ENCODE measurements around the gene ATXN3.

The ATXN3 gene

DNA sequence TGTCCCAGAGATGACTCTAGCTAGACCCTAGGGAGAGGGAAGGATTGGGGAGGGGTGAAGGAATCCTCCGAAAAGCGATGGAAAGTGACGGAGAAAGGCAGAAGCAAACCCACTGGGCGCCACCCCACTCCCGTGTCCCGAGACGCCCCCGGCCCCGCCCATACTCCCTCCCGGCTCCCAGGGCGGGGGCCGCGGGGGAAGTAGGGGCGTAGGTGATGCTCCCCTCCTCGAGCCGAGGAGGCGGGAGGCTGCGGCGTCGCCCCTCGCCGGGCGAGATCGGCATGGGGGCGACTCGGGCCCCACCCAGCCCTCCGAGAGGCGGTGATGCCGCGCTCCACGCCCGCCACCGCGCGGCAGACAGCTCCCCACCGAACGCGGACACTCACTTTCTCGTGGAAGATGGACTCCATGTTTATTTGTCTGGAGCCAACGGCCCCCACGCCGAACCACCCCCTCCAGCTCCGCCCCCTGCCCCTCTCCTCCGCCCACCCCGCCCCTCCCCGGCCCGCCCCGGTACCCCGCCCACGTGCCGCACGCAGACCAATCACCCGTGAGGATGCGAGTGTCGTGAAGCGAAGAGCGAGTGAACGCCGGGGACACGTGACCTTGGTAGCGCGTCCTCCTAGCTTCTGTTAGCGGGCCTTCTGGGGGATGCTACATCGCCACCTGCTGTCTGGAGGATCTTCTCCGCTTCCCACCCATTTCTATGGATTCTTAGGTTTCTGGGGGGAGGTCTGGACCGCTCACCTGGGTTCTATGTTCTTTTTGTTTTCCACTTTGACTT lies at the start of gene ATXN3:
Gene ATXN3, minus strand, starts transcription at position 440 of the 784 bp plus-strand sequence. Its CDS starts 30 bp downstream, at position 410.
- DNase-seq (ENCODE audit: low read depth) = peak; percentile 87

DNA sequence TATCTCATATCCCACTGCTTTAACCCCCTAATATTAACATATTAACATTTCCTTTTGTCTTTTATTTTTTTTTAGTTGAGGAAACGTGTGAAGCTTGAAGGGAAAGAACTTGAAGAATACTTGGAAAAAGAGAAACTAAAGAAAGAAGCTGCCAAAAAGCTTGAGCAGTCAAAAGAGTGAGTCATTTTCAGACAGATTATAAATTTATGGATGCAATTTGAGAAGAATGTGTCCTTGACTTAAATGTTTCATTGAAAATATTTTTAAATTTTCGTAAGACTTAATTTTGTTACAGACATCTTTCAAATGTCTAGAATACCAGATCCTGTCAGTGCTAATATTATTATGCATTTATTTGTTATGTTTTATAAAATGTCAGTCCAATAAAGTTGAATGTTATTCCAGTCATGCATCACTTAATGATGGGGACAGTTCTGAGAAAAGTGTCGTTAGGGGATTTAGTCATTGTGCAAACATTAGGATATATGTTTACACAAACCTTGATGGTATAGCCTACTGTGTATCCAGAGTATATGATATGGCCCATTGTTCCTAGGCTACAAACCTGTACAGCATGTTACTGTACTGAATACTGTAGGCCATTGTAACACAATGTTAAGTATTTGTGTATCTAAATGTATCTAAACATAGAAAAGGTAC lies 48.0 kb upstream of the ATXN3 start:
- no peak for DNase-seq (ENCODE audit: low read depth)

DNA sequence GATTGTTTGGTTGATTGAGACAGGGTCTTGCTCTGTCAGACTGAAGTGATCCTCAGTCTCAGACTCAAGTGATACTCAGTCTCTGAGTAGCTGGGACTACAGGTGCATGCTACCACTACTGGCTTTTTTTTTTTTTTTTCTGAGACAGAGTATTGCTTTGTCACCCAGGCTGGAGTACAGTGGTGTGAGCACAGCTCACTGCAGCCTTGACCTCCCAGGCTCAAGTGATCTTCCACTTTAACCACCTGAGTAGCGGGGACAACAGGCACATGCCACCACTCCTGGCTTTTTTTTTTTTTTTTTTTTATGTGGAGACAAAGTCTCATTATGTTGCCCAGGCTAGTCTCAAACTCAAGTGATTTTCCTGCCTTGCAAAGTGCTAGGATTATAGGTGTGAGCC lies 47.2 kb upstream of the ATXN3 start:
- DNase-seq (ENCODE audit: low read depth) = no peak

DNA sequence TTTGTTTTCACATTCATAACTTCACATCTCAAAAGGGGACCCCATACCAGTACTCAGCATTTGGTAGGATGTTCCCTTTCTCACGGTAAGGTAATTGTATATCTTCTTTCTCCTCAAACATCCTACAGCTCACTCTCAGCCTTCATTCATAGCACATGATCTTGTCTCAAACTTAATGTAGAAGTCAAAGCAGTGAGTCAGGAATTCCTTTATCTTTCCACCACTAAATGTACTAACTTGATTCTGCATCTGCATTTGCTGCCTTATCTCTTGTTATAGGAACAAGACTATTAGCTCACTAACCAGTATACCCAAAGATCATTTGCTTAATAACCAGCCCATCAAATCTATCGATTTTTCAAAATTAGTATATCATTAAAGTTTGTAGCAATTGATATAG lies 38.3 kb upstream of the ATXN3 start:
- DNase-seq (ENCODE audit: low read depth) = no peak

DNA sequence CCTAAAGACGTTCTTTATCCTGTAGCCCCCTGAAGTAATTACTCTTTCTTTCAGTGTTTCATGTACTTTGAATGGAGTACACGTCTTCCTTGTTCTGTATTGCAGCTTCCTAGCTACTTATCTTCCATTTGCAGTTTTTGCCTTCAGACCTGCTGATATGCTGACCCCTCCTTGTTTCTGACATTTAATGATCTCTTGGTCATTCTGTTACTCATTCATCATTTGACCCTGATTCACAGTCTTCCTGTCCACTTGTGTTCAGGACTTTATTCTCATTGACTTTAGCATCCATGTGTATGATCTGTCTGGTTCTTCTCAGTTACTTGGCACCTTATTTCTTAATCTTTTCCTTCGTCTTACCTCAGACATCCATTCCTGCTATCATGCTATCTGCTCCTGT lies 37.6 kb upstream of the ATXN3 start:
- DNase-seq (ENCODE audit: low read depth) = no peak

DNA sequence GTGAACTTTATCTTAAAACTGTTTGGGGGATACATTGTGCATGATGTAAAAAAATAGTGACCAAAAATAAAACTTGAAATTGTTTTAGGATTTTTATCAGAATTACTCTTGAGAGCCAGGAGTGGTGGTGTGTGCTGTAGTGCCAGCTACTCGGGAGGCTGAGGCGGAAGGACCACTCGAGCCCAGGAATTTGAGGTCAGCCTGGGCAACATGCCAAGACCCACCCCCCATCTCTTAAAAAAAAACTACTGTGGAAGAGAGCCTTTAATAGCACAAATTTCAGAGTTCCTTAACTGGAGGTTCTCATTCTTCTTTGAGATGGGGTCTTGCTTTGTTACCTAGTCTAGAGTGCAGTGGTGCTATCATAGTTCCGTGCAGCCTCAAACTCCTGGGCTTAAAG lies 36.9 kb upstream of the ATXN3 start:
- DNase-seq (ENCODE audit: low read depth) = no peak

DNA sequence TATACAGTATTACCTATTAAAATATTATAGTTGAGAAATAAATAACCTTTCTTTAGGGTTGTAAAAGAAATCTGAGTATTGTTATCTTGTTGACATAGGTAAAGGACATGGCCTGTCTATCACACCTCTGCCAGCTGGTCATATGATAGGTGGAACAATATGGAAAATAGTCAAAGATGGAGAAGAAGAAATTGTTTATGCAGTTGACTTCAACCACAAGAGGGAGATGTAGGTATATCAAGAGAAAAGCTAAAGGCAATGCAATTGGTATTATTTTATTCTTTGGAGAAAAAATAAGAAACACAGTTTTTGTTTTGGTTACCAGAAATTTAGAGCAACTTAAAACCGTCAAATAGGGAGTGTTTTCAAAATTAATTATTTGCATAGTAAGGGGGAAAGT lies 28.9 kb upstream of the ATXN3 start:
- no peak for DNase-seq (ENCODE audit: low read depth)

DNA sequence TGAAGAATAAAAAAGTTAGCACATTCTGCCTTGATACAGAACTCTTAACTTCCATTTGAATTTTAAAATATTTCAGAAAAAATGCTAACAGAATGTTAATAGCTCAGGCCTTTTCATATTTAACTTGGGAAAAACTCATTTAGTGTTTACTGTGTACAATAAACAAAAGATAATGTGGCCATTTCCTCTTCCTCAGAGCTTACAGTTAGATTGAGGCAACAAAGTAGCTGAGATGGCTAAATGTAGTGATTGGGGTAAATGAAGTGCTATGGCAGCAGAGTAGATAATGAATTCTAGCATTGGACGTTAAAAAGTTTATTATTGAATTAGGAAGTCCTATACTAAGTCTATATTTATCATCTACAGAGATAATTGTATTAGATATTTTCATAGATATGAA lies 28.1 kb upstream of the ATXN3 start:
- DNase-seq (ENCODE audit: low read depth) = no peak

DNA sequence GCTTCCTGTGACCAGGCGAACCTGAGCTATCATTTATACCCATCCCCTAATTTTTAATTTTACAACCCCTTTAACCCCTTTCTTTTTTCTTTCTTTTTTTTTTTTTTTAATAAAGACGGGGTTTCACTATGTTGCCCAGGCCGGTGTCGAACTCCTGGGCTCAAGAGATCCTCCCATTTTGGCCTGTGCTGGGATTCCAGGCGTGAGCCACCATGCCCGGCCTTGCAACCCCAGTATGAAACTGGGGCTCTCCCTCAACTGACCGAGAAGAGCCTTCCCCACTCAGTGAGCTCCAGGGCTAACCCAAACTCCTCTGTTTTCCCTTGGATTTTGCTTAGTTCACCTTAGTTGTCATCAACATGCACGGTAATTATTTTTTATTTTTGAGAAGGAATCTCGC lies 16.4 kb upstream of the ATXN3 start:
- no peak for DNase-seq (ENCODE audit: low read depth)

DNA sequence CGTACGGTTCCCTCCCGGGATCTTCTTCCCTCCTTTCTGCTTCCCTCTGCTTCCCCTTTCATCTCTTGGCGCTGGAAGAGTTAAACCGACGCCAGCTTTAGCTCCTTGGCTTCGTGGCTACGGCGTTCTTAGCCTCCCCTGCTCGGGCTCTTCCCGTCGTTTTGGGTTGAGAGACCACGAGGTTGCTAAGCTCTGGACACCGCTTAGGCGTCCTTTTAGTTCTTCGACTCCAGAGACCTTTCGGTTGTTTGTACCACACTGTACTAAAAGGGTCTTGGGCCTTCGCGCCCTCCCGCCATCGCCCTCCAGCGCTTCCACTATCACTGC lies 15.9 kb upstream of the ATXN3 start:
- no peak for DNase-seq (ENCODE audit: low read depth)

DNA sequence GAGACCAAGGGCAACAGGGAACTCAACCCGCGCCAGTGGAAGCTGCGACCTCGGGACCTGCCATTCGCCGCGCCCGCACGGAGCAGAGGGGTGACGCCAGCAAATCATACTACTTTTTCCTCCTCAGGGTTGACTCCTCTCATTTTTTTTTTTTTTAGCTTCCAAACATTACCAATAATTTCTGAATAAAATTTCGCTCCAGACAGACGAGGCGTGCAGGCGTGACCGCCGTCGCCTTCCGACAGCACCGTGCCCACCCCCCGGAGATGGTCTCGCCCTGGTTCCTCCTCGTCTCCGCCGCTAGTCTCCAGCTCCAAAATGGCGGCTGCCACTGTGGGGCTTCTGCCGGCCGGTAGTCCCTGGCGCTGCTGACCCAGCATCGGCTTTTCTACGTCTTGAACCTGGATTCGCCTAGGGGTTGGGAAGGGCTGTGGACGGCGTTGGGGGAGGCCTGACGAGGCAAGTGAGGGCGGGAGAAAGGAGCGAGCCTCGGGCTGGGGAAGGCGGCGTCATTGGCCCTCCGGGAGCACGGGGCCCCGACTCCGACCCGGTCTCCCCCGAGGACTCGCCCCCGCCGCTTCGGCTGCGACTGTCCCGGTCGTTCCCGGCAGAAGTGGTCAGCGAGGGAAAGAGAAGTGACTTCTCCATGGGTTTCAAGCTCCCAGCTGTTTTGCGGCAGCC lies 15.4 kb upstream of the ATXN3 start, which contains the start of the genes CPSF2 and NDUFB1:
Gene CPSF2, plus strand, starts transcription at position 300 of the 681 bp plus-strand sequence. CDS start 9,016 bp downstream, outside the sequence.
Gene NDUFB1, minus strand, starts transcription at position 37 of the 681 bp plus-strand sequence. CDS start 4,069 bp downstream, outside the sequence.
- DNase-seq (ENCODE audit: low read depth) = peak; percentile 61

DNA sequence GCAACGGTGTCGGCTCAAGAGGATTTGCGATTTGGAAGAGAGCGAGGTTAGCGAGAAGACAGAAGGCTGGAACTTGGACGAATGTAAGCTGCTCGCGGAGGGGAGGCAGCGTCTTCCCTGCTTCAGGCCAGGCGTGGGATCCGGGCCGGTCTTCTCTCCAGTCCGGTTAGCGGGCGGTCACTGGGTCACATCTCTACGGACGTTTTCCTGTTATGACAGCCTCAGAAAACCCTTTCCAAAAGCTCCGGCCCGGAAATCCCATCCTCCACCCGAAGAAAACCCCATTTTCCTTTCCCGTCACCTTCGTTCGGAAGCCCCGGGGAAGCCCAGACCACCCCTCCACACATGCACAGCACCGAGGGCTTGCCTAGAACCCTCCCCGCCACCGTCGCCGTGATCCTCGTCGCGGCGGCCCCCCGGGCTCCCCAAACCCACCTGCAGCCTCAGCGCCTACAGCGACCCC lies 14.9 kb upstream of the ATXN3 start:
- peak; percentile 8 for DNase-seq (ENCODE audit: low read depth)

DNA sequence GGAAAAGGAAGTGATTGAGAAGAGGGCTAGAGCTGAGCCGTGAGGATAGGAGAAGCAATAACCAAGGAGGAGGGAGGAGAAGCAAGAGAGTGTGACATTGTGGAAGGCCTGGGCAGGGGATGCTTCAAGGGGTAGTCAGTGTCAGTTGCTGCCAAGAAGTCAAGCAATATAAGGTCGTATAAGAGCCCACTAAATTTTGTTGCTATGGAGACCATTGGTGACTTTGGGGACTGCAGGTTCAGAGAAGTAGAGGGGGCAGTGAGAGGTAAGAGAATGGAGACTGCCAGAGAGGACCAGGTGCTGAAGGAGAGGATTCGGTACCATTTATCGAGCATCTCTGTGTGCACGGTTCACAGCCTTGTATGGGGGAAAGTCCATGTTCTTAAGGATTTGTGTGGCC lies 3.1 kb upstream of the ATXN3 start:
- no peak for DNase-seq (ENCODE audit: low read depth)

DNA sequence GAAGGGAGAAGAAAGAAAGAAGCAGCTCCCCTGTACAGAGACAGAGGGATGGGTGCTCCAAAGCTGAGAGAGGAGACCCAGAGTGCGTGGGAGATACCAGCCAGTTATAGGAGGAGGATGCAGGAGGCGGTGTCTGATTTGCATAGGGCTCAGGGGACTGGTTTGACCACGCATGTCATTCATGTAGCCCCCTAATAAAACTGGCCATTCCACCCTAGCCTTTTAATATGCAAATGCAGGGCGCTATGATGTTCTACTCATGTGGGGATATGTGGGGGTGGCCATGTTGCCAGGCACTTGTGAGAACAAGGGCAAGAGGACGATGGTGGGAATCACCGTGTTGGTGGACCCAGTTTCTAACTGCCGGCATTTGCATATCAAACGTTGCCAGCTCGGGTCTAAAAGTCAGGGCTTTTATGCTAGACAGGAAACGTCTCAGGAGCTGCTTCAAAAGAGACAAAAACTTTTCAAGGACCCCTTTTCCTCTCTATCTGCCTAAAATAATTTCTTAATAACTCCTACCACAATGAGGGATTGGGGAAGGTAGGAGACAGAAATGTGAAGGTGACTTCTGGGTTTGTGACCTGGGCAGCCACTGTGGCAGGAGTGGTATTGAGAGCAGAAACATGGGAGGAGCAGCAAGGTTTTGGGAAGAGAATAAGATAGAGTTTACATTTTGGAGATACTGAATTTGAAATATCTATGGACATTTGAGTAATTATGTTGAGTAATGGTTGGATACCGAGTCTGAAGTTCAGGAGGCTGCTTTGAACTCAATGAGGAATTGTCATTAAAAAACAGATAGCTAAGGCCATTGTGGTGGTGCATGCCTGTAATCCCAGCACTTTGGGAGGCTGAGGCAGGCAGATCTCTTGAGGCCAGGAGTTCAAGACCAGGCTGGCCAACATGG lies 2.2 kb upstream of the ATXN3 start:
- DNase-seq (ENCODE audit: low read depth) = no peak

DNA sequence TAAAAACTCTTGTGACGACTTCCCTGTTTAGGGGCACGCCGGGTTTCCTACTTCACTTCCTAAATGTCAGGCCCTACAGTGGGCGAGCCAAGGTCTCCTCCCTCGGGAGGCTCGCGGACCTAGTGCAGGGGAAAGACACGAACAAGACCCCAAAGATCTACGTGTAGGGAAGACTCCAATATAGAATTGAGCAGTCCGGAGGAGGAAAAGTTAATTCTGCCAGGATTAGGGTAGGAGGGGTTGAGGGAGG lies 564 bp downstream of the ATXN3 start:
- no peak for DNase-seq (ENCODE audit: low read depth)

DNA sequence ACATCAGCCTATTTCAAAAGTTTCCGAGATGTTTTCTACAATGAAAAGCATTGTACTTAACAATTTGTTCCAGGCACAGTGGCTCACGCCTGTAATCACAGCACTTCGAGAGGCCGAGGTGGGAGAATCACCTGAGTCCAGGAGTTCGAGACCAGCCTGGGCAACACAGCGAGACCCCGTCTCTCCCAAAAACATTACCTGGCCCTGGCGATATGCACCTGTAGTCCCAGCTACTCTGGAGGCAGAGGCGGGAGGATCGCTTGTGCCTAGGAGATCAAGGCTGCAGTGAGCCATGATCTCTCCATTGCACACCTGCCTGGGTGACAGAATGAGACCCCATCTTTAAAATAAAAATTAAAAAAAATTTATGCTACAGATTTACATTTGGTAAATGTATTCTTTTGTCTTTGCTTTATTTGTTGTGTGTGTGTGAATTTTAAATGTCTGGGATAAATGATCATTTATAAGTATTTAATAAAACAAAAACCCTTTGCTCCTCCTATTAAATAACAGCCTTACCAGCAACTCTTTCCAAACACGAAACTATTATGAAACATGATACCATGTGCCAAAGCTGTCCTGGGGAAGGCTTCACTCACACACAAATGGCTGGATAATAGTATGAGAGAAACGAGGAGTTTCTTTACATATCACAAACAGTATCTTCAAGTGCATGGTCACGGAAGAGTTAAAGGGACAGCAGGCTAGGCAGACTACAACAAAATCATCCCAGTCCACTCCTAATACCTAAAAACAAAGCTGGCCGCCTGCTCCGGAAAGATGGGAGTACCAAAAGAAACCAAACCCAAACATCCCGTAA lies 1.1 kb downstream of the ATXN3 start:
- DNase-seq (ENCODE audit: low read depth) = peak; percentile 8

DNA sequence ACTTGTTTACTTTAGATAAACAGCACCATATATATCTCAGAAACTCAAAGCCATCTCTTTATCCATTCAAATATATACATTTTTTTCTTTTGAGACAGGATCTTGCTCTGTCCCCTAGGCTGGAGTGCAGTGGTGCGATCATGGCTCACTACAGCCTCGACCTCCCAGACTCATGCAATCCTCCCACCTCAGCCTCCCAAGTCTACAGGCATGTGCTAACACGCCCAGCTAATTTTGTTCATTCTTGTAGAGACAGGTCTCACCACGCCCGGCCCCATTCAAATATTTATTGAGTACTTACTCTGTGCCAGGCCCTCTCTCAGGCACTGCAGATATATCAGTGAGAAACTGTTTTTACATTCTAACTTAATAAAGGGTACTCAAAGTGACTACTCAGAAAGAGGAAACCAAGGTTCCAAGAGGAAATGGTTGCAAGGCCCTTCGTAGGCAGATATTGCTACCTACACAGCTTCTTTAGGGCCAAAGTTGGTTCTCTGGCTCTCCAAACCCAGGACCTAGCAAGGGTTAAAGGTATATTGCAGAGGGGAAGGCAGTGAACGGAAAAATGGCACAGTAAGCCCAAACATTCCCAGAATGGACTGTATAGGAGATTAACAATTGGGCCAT lies 2.9 kb downstream of the ATXN3 start:
- no peak for DNase-seq (ENCODE audit: low read depth)

DNA sequence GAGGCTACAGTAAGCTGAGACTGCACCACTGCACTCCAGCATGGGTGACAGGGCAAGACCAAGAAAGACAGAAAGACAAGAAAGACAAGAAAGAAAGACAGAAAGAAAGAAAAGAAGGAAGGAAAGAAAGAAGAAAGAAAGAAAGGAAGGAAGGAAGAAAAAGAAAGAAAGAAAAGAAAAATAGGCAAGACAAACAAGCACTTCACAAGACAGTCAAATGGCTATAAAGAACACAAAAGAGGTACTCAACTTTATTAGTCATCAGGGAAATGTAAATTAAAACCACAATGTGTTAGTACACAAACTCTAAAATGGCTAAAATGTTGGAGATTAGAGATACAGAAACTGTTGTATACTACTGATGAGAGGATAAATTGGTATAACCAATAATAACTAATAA lies 6.6 kb downstream of the ATXN3 start:
- no peak for DNase-seq (ENCODE audit: low read depth)

DNA sequence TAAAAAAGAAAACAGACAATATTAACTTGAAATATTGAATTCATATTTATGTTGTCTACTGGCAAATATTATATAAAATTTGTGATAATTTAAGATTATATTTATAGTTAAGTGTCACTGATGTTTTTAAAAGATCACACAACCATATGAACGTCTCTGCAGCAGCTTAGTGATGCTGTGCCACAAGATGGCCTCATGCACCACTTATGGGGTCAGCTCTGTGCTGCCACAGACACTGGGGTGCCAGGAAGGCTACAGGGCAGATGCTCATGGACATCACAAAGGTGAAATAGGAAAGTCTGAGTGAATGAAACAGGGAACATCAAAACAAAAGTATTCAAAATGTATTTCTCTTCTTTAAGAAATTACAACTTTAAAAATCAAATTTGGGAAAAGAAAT lies 13.1 kb downstream of the ATXN3 start:
- DNase-seq (ENCODE audit: low read depth) = no peak

DNA sequence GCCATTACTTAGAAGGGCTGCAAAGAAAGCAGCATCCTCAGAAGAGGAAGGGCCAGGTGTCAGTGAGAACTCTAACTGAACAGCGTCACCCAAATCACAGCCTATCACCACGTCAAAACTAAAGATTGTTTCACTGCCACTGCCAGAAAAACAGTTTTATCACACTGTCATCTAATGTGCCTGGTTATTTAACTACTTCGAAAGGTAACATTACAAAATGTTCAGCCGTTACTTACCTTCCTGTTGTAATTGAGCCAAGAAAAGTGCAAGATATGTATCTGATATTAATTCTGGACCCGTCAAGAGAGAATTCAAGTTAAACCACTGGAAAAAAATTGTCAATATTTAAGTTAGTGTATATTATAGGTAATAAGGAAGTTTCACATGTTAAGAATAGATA lies 17.9 kb downstream of the ATXN3 start:
- DNase-seq (ENCODE audit: low read depth) = no peak

DNA sequence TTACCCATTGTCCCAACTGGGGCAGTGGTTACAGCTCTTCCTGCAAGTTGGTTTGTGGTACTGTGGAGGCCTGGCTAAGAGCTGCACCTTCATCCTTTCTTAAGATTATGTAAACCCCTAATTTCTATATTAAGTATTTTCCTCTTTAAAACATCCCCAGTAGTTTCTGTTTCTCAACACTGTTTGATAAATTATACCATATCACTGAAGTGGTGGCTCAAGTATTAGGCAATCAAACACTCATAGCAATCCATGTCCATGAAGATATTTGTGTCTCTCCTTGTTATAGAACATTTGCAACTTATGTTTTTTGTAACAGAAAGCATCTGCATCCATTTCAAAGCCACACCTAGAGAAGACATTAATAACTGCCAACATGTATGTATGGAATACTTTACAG lies 31.8 kb downstream of the ATXN3 start:
- DNase-seq (ENCODE audit: low read depth) = no peak
